Measurements from ENCODE around the gene MED12L. TPM values are rescaled to one million over a fixed set of nuclear protein-coding genes. Genes with fewer than 3 reads are reported as not detected.

Gene MED12L
- total RNA-seq, 3 donors from 2014 or later = 0.48 to 1.6 (median 1.6) TPM

- no peaks in the 10 kb centered on the region for H3K27me3 ChIP-seq
- TF ChIP-seq CTCF (IDR thresholded peaks at IDR 0.05) (no peak), POLR2AphosphoS5 (IDR thresholded peaks at IDR 0.05) (no peak), POLR2A (IDR thresholded peaks at IDR 0.05) (no peak)
- no peaks in the 10 kb centered on the region for H3K36me3 ChIP-seq
- DNase-seq (ENCODE audit: low spot score in 2 of 2) = no peak
- H3K4me3 ChIP-seq = no peak overlapping the region
- no peaks in the 10 kb centered on the region for H3K9me3 ChIP-seq
- no peak overlapping the region for H3K27ac ChIP-seq
- H3K4me1 ChIP-seq = no peaks in the 10 kb centered on the region
- intact Hi-C loops (cut with DNase I; ENCODE audit: low total_unique reads) = no loop called here
Observed at GRCh38 chr3:151175952-151176351, 90.5 kb downstream of the MED12L start.

GRCh38 chr3:151178208-151178845 is 92.9 kb downstream of the MED12L start:
- Histone ChIP-seq H3K4me1 (no peaks in the 10 kb centered on the region), H3K4me3 (no peak overlapping the region), H3K27ac (no peak overlapping the region), H3K9me3 (no peaks in the 10 kb centered on the region), H3K27me3 (no peaks in the 10 kb centered on the region), H3K36me3 (no peaks in the 10 kb centered on the region)
- DNase-seq (ENCODE audit: low spot score in 2 of 2) = no peak
- no peak for TF ChIP-seq CTCF (IDR thresholded peaks at IDR 0.05)
- intact Hi-C loops (cut with DNase I; ENCODE audit: low total_unique reads) = no loop called here

- Histone ChIP-seq H3K36me3 (no peaks in the 10 kb centered on the region), H3K9me3 (no peaks in the 10 kb centered on the region), H3K27ac (no peak overlapping the region), H3K4me3 (no peak overlapping the region), H3K4me1 (no peaks in the 10 kb centered on the region), H3K27me3 (no peaks in the 10 kb centered on the region)
- intact Hi-C loops (cut with DNase I; ENCODE audit: low total_unique reads) = no loop called here
- TF ChIP-seq POLR2A (IDR thresholded peaks at IDR 0.05) (no peak), CTCF (IDR thresholded peaks at IDR 0.05) (no peak), POLR2AphosphoS5 (IDR thresholded peaks at IDR 0.05) (no peak)
- DNase-seq (ENCODE audit: low spot score in 2 of 2) = no peak
Observed at GRCh38 chr3:151182349-151183079, 97.0 kb downstream of the MED12L start.

GRCh38 chr3:151183265-151183671 is 97.8 kb downstream of the MED12L start:
- no peak overlapping the region for H3K4me3 ChIP-seq
- no peak for DNase-seq (ENCODE audit: low spot score in 2 of 2)
- H3K9me3 ChIP-seq = no peaks in the 10 kb centered on the region
- intact Hi-C loops (cut with DNase I; ENCODE audit: low total_unique reads) = no loop called here
- no peak for TF ChIP-seq POLR2AphosphoS5 (IDR thresholded peaks at IDR 0.05)
- no peak overlapping the region for H3K27ac ChIP-seq
- H3K4me1 ChIP-seq = no peaks in the 10 kb centered on the region
- no peaks in the 10 kb centered on the region for H3K36me3 ChIP-seq
- no peaks in the 10 kb centered on the region for H3K27me3 ChIP-seq

GRCh38 chr3:151191095-151191494 is 105.6 kb downstream of the MED12L start:
- Histone ChIP-seq H3K36me3 (no peaks in the 10 kb centered on the region), H3K27me3 (no peaks in the 10 kb centered on the region), H3K4me3 (no peak overlapping the region), H3K27ac (no peak overlapping the region), H3K4me1 (no peaks in the 10 kb centered on the region), H3K9me3 (no peaks in the 10 kb centered on the region)
- intact Hi-C loops (cut with DNase I; ENCODE audit: low total_unique reads) = no loop called here
- no peak for DNase-seq (ENCODE audit: low spot score in 2 of 2)
- no peak for TF ChIP-seq POLR2AphosphoS5 (IDR thresholded peaks at IDR 0.05)
- TF ChIP-seq POLR2A (IDR thresholded peaks at IDR 0.05) = no peak
- TF ChIP-seq CTCF (IDR thresholded peaks at IDR 0.05) = no peak

Data from breast epithelium (tissue), 4 donors.